ENCODE results near the gene AUTS2.

- TF ChIP-seq POLR2A (IDR thresholded peaks at IDR 0.05) (no peak), CTCF (IDR thresholded peaks at IDR 0.05) (no peak)
Measured at GRCh38 chr7:69684369-69685292, 86.4 kb downstream of the AUTS2 start.

Data from thyroid gland (tissue), 4 donors.